Measurements from ENCODE around the gene ARL5B.

- TF ChIP-seq POLR2A (IDR thresholded peaks at IDR 0.05; ENCODE audit: low read depth, low read length): no peak
- no peak for TF ChIP-seq TAF1 (IDR thresholded peaks at IDR 0.05; ENCODE audit: borderline replicate concordance, low read depth, low read length)
These were observed 16.0 kb downstream of the ARL5B start for GRCh38 chr10:18675086-18675801.

Data from GM12892 (cell line).